HCT116 (cell line): Measurements from ENCODE around the gene SCN8A. TPM values are rescaled to one million over a fixed set of nuclear protein-coding genes. Genes with fewer than 3 reads are reported as not detected.

Experiments used
- ATAC-seq: fragments of 200-7000 bp; cut with Tn5 transposase; 2 replicates; pipeline ENCODE4 v1.9.1; 2020; ENCODE audit warnings: mild to moderate bottlenecking, moderate library complexity
- BruUV-seq: library from RNA; stranded (reverse); fragments of 400-500 nt; replicated peaks from 2 replicates; lab custom pipeline; 2021; lab: Mats Ljungman, UMichigan
- CTCF ChIA-PET: fragments of 300-600 bp; sonication (Branson Sonifier 250); formaldehyde crosslinking; loops from one replicate; lab custom pipeline; 2021; ENCODE audit warnings: antibody characterized with exemption; lab: Charles Lee
- POLR2A ChIA-PET: fragments of 300-600, 350-600 bp; sonication (Branson Sonifier 250); formaldehyde crosslinking; loops from one replicate; lab custom pipeline; 2021; ENCODE audit warnings: antibody characterized with exemption; lab: Charles Lee
- RAD21 ChIA-PET, 2 experiments: fragments of 300-600 bp; sonication (Branson Sonifier 250); formaldehyde crosslinking; loops; one replicate each; lab custom pipeline; 2023; ENCODE audit warnings: low total read pairs in 2 of 2; ENCODE audit not compliant: uncharacterized antibody in 2 of 2, unreplicated experiment in 2 of 2, low non-redundant PET in 1 of 2; lab: Charles Lee
- DNase-seq: peaks from one replicate; pipeline ENCODE4 v3.0.0-alpha.2; 2010; ENCODE audit warnings: low read depth, low spot score
- H2AFZ ChIP-seq: fragments of 200-600 bp; shearing (Covaris generic), sonication (generic); 2 replicates; pipeline ENCODE4 v1.6.1; 2017; ENCODE audit warnings: low read depth, mixed run types, mixed read lengths, antibody characterized with exemption, low read length; ENCODE audit not compliant: poor library complexity, severe bottlenecking
- H3K27ac ChIP-seq: 2 replicates; pipeline ENCODE4 v1.5.1; 2012; ENCODE audit warnings: low read depth, low read length
- H3K27me3 ChIP-seq: fragments of 200-600 bp; sonication (generic); 2 replicates; pipeline ENCODE4 v1.6.1; 2016; ENCODE audit warnings: mixed run types, low read length, mixed read lengths; ENCODE audit not compliant: insufficient read depth
- H3K36me3 ChIP-seq, 2 experiments: fragments of 200-500 bp in 1 of 2; fragments of 200-600 bp in 1 of 2; sonication (Bioruptor generic) in 1 of 2; sonication (generic) in 1 of 2; 2 replicates each; pipeline versions ENCODE4 v1.5.1 to v1.6.1; 2014 to 2016; ENCODE audit warnings: low read length in 2 of 2, inconsistent platforms in 1 of 2, mixed read lengths in 1 of 2, mixed run types in 1 of 2; ENCODE audit not compliant: insufficient read depth in 2 of 2, control insufficient read depth in 1 of 2
- H3K4me1 ChIP-seq, 2 experiments: fragments of 200-600 bp in 1 of 2; sonication (generic) in 1 of 2; 2 replicates each; pipeline versions ENCODE4 v1.5.1 to v1.6.1; 2012 to 2017; ENCODE audit warnings: low read length in 2 of 2, inconsistent platforms in 1 of 2, mild to moderate bottlenecking in 1 of 2, mixed read lengths in 1 of 2, mixed run types in 1 of 2, moderate library complexity in 1 of 2; ENCODE audit not compliant: insufficient read depth in 2 of 2, control insufficient read depth in 1 of 2
- H3K4me2 ChIP-seq: fragments of 200-600 bp; sonication (generic); 2 replicates; pipeline ENCODE4 v1.6.1; 2017; ENCODE audit warnings: mixed run types, low read length, mixed read lengths
- H3K4me3 ChIP-seq, 2 experiments: fragments of 200-600 bp in 1 of 2; sonication (generic) in 1 of 2; replicated peaks in 1 of 2; 2 replicates each; pipeline ENCODE4 v1.5.1; 2011 to 2016; ENCODE audit warnings: low read length in 2 of 2, control low read depth in 1 of 2, low read depth in 1 of 2, mild to moderate bottlenecking in 1 of 2, mixed read lengths in 1 of 2, mixed run types in 1 of 2
- H3K79me2 ChIP-seq: fragments of 200-600 bp; sonication (generic); 2 replicates; pipeline ENCODE4 v1.6.1; 2017; ENCODE audit warnings: mild to moderate bottlenecking, mixed run types, low read length, moderate library complexity, mixed read lengths; ENCODE audit not compliant: insufficient read depth
- H3K9ac ChIP-seq: fragments of 200-600 bp; sonication (generic); 2 replicates; pipeline ENCODE4 v1.6.1; 2016; ENCODE audit warnings: low read length, mixed read lengths
- H3K9me2 ChIP-seq: fragments of 200-600 bp; sonication (generic), shearing (Covaris generic); 2 replicates; pipeline ENCODE4 v1.6.1; 2017; ENCODE audit warnings: mixed run types, mild to moderate bottlenecking, moderate library complexity; ENCODE audit not compliant: insufficient read depth
- H3K9me3 ChIP-seq, 2 experiments: fragments of 200-500 bp in 1 of 2; fragments of 200-600 bp in 1 of 2; sonication (Bioruptor generic) in 1 of 2; sonication (generic) in 1 of 2; 2 replicates each; pipeline ENCODE4 v1.6.1; 2014 to 2017; ENCODE audit warnings: low read length in 2 of 2, mixed read lengths in 2 of 2, inconsistent platforms in 1 of 2, low read depth in 1 of 2, mild to moderate bottlenecking in 1 of 2, mixed run types in 1 of 2, moderate library complexity in 1 of 2; ENCODE audit not compliant: control insufficient read depth in 1 of 2, insufficient read depth in 1 of 2
- H4K20me1 ChIP-seq: fragments of 200-600 bp; sonication (generic), shearing (Covaris generic); 2 replicates; pipeline ENCODE4 v1.6.1; 2017; ENCODE audit warnings: mixed run types, mild to moderate bottlenecking, moderate library complexity; ENCODE audit not compliant: insufficient read depth
- EGR1 ChIP-seq: IDR thresholded peaks from 2 replicates; pipeline ENCODE4 v1.6.1; 2012; ENCODE audit warnings: low read depth
- EZH2 ChIP-seq: fragments of 200-600 bp; sonication (generic); IDR thresholded peaks from 2 replicates; pipeline ENCODE4 v1.6.1; 2017; ENCODE audit warnings: antibody characterized with exemption, mixed run types
- JUND ChIP-seq: IDR thresholded peaks from 2 replicates; pipeline ENCODE4 v1.6.1; 2012
- POLR2A ChIP-seq: IDR thresholded peaks from 2 replicates; pipeline ENCODE4 v1.7.0; 2011; ENCODE audit warnings: borderline replicate concordance; ENCODE audit not compliant: insufficient read depth, insufficient read length; ENCODE audit errors: extremely low read depth
- POLR2AphosphoS5 ChIP-seq: IDR thresholded peaks from 2 replicates; pipeline ENCODE4 v1.6.1; 2011; ENCODE audit warnings: mild to moderate bottlenecking, low read depth, low read length, moderate library complexity
- SP1 ChIP-seq: IDR thresholded peaks from 2 replicates; pipeline ENCODE4 v1.6.1; 2012; ENCODE audit warnings: low read depth
- SRF ChIP-seq: IDR thresholded peaks from 2 replicates; pipeline ENCODE4 v1.6.1; 2012; ENCODE audit warnings: low read depth
- YY1 ChIP-seq: IDR thresholded peaks from 2 replicates; pipeline ENCODE4 v1.6.1; 2011; ENCODE audit warnings: low read length, low read depth, moderate library complexity, mild to moderate bottlenecking; ENCODE audit not compliant: insufficient replicate concordance; ENCODE audit errors: extremely low read depth
- intact Hi-C: fragments of 100-400 bp; cut with micrococcal nuclease; formaldehyde crosslinking; loops from 2 replicates; pipeline ENCODE4 v1.10.0; 2022
- total RNA-seq: library from RNA; stranded (reverse); gene quantifications from one replicate; pipeline ENCODE4 v1.2.1, GENCODE V29; 2021; ENCODE audit not compliant: unreplicated experiment
- TF ChIP-seq, protein P1 (sequence below): IDR thresholded peaks from 2 replicates; pipeline ENCODE4 v1.6.1; 2012
- TF ChIP-seq, protein P2 (sequence below), 3 experiments: fragments of 200-600 bp in 1 of 3; sonication (generic) in 1 of 3; IDR thresholded peaks in 2 of 3; conservative IDR thresholded peaks in 1 of 3; 2 replicates each; pipeline ENCODE4 v1.5.1; 2012 to 2017; ENCODE audit warnings: low read depth in 2 of 3, low read length in 2 of 3, antibody characterized with exemption in 1 of 3, borderline replicate concordance in 1 of 3, control low read depth in 1 of 3, mild to moderate bottlenecking in 1 of 3, mixed read lengths in 1 of 3, mixed run types in 1 of 3, moderate library complexity in 1 of 3; ENCODE audit not compliant: insufficient read depth in 1 of 3

SCN8A gene
- total RNA-seq, 1 experiment from 2014 or later = 7.1 TPM

DNA sequence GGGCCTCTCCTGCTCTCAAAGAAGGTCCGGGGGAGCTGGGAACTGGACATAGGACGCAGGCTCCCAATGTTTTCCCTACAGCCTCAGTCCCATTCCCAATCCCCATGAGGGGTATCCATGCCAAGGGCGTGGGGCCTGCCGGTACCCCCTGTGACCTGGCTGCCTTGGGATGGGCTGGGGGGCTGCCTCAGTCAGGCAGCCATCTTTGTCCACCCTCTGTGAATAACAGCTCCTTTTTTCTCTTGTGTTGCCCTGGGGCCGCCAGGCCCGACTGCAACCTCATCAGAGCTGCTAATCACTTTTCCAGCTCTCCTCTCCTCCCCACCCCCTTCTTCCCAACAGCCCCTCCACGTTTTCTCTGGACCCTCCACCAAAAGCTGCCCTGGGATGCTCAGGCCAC, 246.3 kb downstream of the SCN8A start:
- no peak for TF ChIP-seq YY1
- no peak for TF ChIP-seq EZH2
- TF ChIP-seq, protein P1, sequence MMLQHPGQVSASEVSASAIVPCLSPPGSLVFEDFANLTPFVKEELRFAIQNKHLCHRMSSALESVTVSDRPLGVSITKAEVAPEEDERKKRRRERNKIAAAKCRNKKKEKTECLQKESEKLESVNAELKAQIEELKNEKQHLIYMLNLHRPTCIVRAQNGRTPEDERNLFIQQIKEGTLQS = no peak
- TF ChIP-seq, protein P2, sequence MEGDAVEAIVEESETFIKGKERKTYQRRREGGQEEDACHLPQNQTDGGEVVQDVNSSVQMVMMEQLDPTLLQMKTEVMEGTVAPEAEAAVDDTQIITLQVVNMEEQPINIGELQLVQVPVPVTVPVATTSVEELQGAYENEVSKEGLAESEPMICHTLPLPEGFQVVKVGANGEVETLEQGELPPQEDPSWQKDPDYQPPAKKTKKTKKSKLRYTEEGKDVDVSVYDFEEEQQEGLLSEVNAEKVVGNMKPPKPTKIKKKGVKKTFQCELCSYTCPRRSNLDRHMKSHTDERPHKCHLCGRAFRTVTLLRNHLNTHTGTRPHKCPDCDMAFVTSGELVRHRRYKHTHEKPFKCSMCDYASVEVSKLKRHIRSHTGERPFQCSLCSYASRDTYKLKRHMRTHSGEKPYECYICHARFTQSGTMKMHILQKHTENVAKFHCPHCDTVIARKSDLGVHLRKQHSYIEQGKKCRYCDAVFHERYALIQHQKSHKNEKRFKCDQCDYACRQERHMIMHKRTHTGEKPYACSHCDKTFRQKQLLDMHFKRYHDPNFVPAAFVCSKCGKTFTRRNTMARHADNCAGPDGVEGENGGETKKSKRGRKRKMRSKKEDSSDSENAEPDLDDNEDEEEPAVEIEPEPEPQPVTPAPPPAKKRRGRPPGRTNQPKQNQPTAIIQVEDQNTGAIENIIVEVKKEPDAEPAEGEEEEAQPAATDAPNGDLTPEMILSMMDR (IDR thresholded peaks at IDR 0.05 in 2 of 3, conservative IDR thresholded peaks at IDR 0.05 in 1 of 3; ENCODE audit: borderline replicate concordance in 1 of 3, insufficient read depth in 1 of 3, low read depth in 2 of 3, low read length in 2 of 3) = no peak
- no peak for TF ChIP-seq SP1
- no peak for TF ChIP-seq POLR2AphosphoS5
- TF ChIP-seq EGR1 = no peak
- TF ChIP-seq POLR2A = no peak
- no peak for TF ChIP-seq SRF
- no peak for TF ChIP-seq JUND
- TF ChIP-seq, all 23 proteins: peak for 0
- no peak overlapping the region for H2AFZ ChIP-seq
- ATAC-seq (no peak), DNase-seq (no peak)
- no peaks in the 10 kb centered on the region for H3K9me3 ChIP-seq
- CTCF ChIA-PET = interaction anchor here (3.0 kb wide), 1 partner anchor 13 kb away, joined by 12 read pairs; no protein-coding TSS in a partner anchor
- intact Hi-C loops = no loop called here
- no peak overlapping the region for H3K4me2 ChIP-seq
- no peak overlapping the region for H3K9ac ChIP-seq
- no peaks in the 10 kb centered on the region for H3K9me2 ChIP-seq
- no peaks in the 10 kb centered on the region for H3K79me2 ChIP-seq
- POLR2A ChIA-PET = no interaction called here
- no TSS peak for BruUV-seq
- RAD21 ChIA-PET = no interaction called here
- H3K27me3 ChIP-seq = peaks cover 17% of the 10 kb centered on the region; the same call in 1 of the 2 replicates
- H3K36me3 ChIP-seq = no peaks in the 10 kb centered on the region
- no peak overlapping the region for H3K27ac ChIP-seq
- no peak overlapping the region for H3K4me3 ChIP-seq
- no peaks in the 10 kb centered on the region for H4K20me1 ChIP-seq
- peaks cover 0 to 9% of the 10 kb centered on the region in 2 experiments; a peak in 1 of 4 replicates for H3K4me1 ChIP-seq
